Transverse colon (tissue), 4 donors: ENCODE measurements around the gene GBE1. TPM values are rescaled to one million over a fixed set of nuclear protein-coding genes. Genes with fewer than 3 reads are reported as not detected.

Source experiments
- DNase-seq: peaks from one replicate; pipeline ENCODE4 v3.0.0-alpha.2; 2019
- H3K27ac ChIP-seq, 4 donors: fragments of 200-600 bp; sonication (generic); 2 replicates each; pipeline ENCODE4 v1.5.1; 2016 to 2018; ENCODE audit warnings: inconsistent platforms in 4 of 4
- H3K27me3 ChIP-seq: fragments of 200-600 bp; sonication (generic); 2 replicates; pipeline ENCODE4 v1.5.1; 2017; ENCODE audit warnings: inconsistent platforms
- H3K36me3 ChIP-seq, 4 donors: fragments of 200-600 bp; sonication (generic); 2 replicates each; pipeline ENCODE4 v1.5.1; 2017 to 2019; ENCODE audit warnings: inconsistent platforms in 4 of 4
- H3K4me1 ChIP-seq, 4 donors: fragments of 200-600 bp; sonication (generic); 2 replicates each; pipeline ENCODE4 v1.5.1; 2017 to 2020; ENCODE audit warnings: inconsistent platforms in 4 of 4
- H3K4me3 ChIP-seq, 4 donors: fragments of 200-600 bp; sonication (generic); 1 replicate in 1 of 4; 2 replicates in 3 of 4; pipeline versions ENCODE4 v1.5.1 to v1.6.1; 2017 to 2019; ENCODE audit warnings: inconsistent platforms in 4 of 4
- H3K9me3 ChIP-seq, 2 donors: fragments of 200-600 bp; sonication (generic); 2 replicates each; pipeline ENCODE4 v1.5.1; 2017 to 2019; ENCODE audit warnings: inconsistent platforms in 2 of 2
- EP300 ChIP-seq: sonication (generic); formaldehyde crosslinking; IDR thresholded peaks from one replicate; pipeline ENCODE4 v1.6.1; 2017; ENCODE audit warnings: antibody characterized with exemption, low read depth
- POLR2A ChIP-seq: fragments of 450-650 bp; IDR thresholded peaks from one replicate; pipeline ENCODE4 v1.6.1; 2016; ENCODE audit warnings: antibody characterized with exemption, mild to moderate bottlenecking, moderate library complexity
- POLR2AphosphoS5 ChIP-seq, 3 donors: sonication (generic); formaldehyde crosslinking; IDR thresholded peaks; one replicate each; pipeline ENCODE4 v1.6.1; 2016; ENCODE audit warnings: antibody characterized with exemption in 3 of 3
- WGBS, 2 donors: methylation state at CpG; one replicate each; pipeline ENCODE4 v1.1.5; 2018; ENCODE audit warnings: low coverage in 1 of 2; 5-methylcytosine and 5-hydroxymethylcytosine counted together
- in situ Hi-C, 4 donors: fragments of 200-750 bp; cut with MboI; loops; one replicate each; pipeline versions ENCODE4 v1.15.0 to v1.15.1; 2017; ENCODE audit warnings: low sequenced_read_pairs in 3 of 4, low pct_ligation_motif_present in 1 of 4, low pct_unique_long_range_greater_than_20kb in 1 of 4
- intact Hi-C: fragments of 100-400 bp; cut with DNase I; formaldehyde crosslinking; loops from one replicate; pipeline ENCODE4 v1.15.1; 2023; ENCODE audit warnings: low total_unique reads
- total RNA-seq, 4 donors: library from RNA; depleted of rRNA; stranded (reverse); fragments of >200 nt; gene quantifications; one replicate each; pipeline ENCODE4 v1.1.0, GENCODE V29; 2016
- TF ChIP-seq, protein P1 (sequence below), 5 experiments: fragments of 200-600 bp in 3 of 5; fragments of 450-650 bp in 2 of 5; sonication (generic) in 3 of 5; IDR thresholded peaks; 1 replicate in 2 of 5; 2 replicates in 3 of 5; pipeline ENCODE4 v1.5.1; 2016 to 2017; ENCODE audit warnings: antibody characterized with exemption in 5 of 5, inconsistent platforms in 3 of 5, mild to moderate bottlenecking in 2 of 5, moderate library complexity in 1 of 5

GBE1 gene
- total RNA-seq, 4 donors from 2014 or later, result 3.0 to 24.3 (median 16.7) TPM

DNA sequence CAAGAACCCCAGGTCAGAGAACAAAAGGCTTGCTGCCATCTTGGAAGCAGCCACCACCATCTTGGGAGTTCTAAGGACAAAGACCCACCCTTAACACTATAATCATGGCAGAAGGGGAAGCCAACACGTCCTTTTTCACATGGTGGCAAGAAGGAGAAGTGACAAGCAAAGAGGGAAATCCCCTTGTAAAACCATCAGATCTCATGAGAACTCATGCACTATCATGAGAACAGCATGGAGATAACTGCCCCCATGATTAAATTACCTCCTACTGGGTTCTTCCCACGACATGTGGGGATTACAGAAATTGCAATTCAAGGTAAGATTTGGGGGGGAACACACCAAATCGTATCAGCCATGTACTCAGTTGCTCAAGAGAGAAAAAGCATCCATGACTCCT is 21.1 kb upstream of the GBE1 start:
- no peak overlapping the region for H3K27ac ChIP-seq
- no peaks in the 10 kb centered on the region for H3K27me3 ChIP-seq
- H3K4me3 ChIP-seq, result no peak overlapping the region
- in situ Hi-C loops (no loop called here), intact Hi-C loops (no loop called here)
- H3K4me1 ChIP-seq, result no peaks in the 10 kb centered on the region
- H3K36me3 ChIP-seq, result no peaks in the 10 kb centered on the region
- H3K9me3 ChIP-seq, result no peaks in the 10 kb centered on the region
- TF ChIP-seq EP300 (no peak), POLR2AphosphoS5 (IDR thresholded peaks at IDR 0.05) (no peak), POLR2A (no peak)
- TF ChIP-seq, protein P1, sequence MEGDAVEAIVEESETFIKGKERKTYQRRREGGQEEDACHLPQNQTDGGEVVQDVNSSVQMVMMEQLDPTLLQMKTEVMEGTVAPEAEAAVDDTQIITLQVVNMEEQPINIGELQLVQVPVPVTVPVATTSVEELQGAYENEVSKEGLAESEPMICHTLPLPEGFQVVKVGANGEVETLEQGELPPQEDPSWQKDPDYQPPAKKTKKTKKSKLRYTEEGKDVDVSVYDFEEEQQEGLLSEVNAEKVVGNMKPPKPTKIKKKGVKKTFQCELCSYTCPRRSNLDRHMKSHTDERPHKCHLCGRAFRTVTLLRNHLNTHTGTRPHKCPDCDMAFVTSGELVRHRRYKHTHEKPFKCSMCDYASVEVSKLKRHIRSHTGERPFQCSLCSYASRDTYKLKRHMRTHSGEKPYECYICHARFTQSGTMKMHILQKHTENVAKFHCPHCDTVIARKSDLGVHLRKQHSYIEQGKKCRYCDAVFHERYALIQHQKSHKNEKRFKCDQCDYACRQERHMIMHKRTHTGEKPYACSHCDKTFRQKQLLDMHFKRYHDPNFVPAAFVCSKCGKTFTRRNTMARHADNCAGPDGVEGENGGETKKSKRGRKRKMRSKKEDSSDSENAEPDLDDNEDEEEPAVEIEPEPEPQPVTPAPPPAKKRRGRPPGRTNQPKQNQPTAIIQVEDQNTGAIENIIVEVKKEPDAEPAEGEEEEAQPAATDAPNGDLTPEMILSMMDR (IDR thresholded peaks at IDR 0.05), result no peak
- DNase-seq, result no peak
- 11 to 21% methylated on average over 2 to 3 of the region's 3 CpGs for WGBS, 2 donors

DNA sequence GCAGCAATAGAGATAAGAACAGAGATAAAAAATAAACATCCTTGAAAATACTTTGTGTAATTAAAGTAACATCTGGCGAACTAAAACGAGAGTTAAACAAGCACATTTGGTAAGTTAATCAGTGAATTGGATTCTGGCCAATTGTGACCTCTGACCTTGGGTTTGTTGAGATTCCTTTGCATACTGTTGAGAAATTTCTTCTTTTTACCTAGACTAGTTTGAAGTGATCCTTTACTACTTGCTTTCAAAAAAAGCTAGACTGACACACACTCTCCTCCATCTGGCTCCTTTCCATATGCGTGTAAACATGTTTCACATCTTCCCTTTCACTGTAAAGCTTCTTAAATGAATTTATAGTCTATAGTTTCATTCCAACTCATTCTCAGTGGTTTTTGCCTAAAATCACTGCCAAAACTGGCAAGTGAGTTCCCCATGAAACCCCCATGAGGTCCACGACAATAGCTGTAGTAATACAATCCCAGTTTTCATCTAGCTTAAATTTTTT is 17.3 kb upstream of the GBE1 start:
- no peaks in the 10 kb centered on the region for H3K27me3 ChIP-seq
- no peak for DNase-seq
- no peaks in the 10 kb centered on the region for H3K36me3 ChIP-seq
- in situ Hi-C loops, result no loop called here
- no peaks in the 10 kb centered on the region for H3K9me3 ChIP-seq
- TF ChIP-seq EP300, result no peak
- TF ChIP-seq POLR2A, result no peak
- no peak for TF ChIP-seq POLR2AphosphoS5 (IDR thresholded peaks at IDR 0.05)
- TF ChIP-seq, protein P1 (IDR thresholded peaks at IDR 0.05), result no peak
- intact Hi-C loops, result no loop called here
- no peaks in the 10 kb centered on the region for H3K4me1 ChIP-seq
- 38 to 53% methylated on average over 4 of the region's 4 CpGs for WGBS, 2 donors
- no peak overlapping the region for H3K27ac ChIP-seq
- no peak overlapping the region for H3K4me3 ChIP-seq

DNA sequence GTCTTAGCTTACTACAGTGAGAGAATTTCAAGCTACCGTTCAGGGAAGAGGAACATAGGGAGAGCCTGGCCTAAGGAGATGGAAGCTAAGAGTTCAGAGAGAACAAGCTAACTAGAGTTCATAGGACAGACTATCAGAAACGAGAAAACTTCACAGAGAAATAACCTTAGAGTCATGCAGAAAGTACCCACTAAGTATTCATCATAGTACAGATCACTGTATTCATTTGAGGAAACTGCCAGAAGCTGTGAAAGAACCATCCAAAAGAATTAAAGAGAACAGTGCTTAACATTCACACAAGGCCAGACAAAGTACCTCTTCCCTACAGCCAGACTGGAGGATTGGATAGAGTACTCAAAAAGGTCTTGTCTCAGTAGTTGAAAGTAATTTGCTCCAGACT is 15.2 kb upstream of the GBE1 start:
- no peak for TF ChIP-seq POLR2AphosphoS5 (IDR thresholded peaks at IDR 0.05)
- TF ChIP-seq POLR2A, result no peak
- TF ChIP-seq, protein P1 (IDR thresholded peaks at IDR 0.05), result no peak
- TF ChIP-seq EP300, result no peak
- 71 to 79% methylated on average over 2 of the region's 2 CpGs for WGBS, 2 donors
- no peak for DNase-seq
- Histone ChIP-seq H3K27me3 (no peaks in the 10 kb centered on the region), H3K4me1 (no peaks in the 10 kb centered on the region), H3K4me3 (no peak overlapping the region), H3K27ac (no peak overlapping the region), H3K36me3 (no peaks in the 10 kb centered on the region), H3K9me3 (no peaks in the 10 kb centered on the region)
- intact Hi-C loops, result no loop called here
- in situ Hi-C loops, result no loop called here

DNA sequence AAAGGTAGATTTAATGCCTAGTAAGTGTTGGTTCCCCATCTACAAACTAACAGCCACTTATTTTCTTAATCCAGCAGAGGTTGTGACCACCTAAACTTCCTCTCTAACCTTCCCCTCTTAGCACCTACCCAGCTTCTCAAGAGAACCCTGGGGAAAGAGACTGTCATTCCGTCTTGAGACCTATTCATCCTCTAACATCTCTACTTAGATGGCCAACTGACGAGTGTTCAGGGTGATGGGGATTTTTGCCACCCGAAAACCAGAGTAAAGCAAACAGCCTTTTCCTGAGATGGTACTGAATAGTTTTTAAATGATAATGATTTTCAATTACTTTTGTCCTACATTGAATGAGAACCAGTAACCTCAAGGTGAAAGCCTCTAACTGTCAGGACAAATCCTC is 9.3 kb upstream of the GBE1 start:
- intact Hi-C loops (no loop called here), in situ Hi-C loops (no loop called here)
- Histone ChIP-seq H3K36me3 (no peaks in the 10 kb centered on the region), H3K27ac (no peak overlapping the region), H3K9me3 (no peaks in the 10 kb centered on the region), H3K4me1 (no peaks in the 10 kb centered on the region), H3K4me3 (no peak overlapping the region), H3K27me3 (no peaks in the 10 kb centered on the region)
- WGBS, 2 donors, result 69 to 100% methylated on average over 1 to 3 of the region's 3 CpGs
- no peak for DNase-seq
- no peak for TF ChIP-seq POLR2A
- TF ChIP-seq, protein P1 (IDR thresholded peaks at IDR 0.05), result no peak
- no peak for TF ChIP-seq EP300
